Left lung (tissue), 10 donors: ENCODE measurements around the gene ZCCHC18. TPM values are rescaled to one million over a fixed set of nuclear protein-coding genes. Genes with fewer than 3 reads are reported as not detected.
"Not testable (repeated sequence)": the region's sequence is repeated elsewhere in the genome, so short reads cannot be mapped to it uniquely, and the experiment has no call there.

ENCODE experiments used
- ATAC-seq: fragments of 200-7000 bp; cut with Tn5 transposase; one replicate; pipeline ENCODE4 v1.9.1; 2020; ENCODE audit warnings: moderate library complexity
- DNase-seq, 4 donors: peaks; one replicate each; pipeline ENCODE4 v3.0.0-alpha.2; 2013 to 2020
- H3K27ac ChIP-seq, 2 donors: fragments of 200-600 bp; sonication (generic) in 1 of 2; one replicate each; pipeline versions ENCODE4 v1.5.0 to v1.8.0; 2020 to 2021
- H3K27me3 ChIP-seq, 2 donors: fragments of 200-600 bp; sonication (generic) in 1 of 2; one replicate each; pipeline versions ENCODE4 v1.5.0 to v1.8.0; 2020 to 2021
- H3K36me3 ChIP-seq, 2 donors: fragments of 200-600 bp; sonication (generic) in 1 of 2; one replicate each; pipeline versions ENCODE4 v1.5.0 to v1.8.0; 2020 to 2021
- H3K4me1 ChIP-seq, 2 donors: fragments of 200-600 bp; one replicate each; pipeline ENCODE4 v1.8.0; 2021
- H3K4me3 ChIP-seq, 2 donors: fragments of 200-600 bp; sonication (generic) in 1 of 2; one replicate each; pipeline versions ENCODE4 v1.5.0 to v1.8.0; 2020 to 2021; ENCODE audit warnings: mild to moderate bottlenecking in 1 of 2
- H3K9me3 ChIP-seq, 2 donors: fragments of 200-600 bp; sonication (generic) in 1 of 2; one replicate each; pipeline versions ENCODE4 v1.5.0 to v1.8.0; 2020 to 2021
- intact Hi-C, 2 donors: fragments of 100-400 bp; cut with DNase I; formaldehyde crosslinking; loops; one replicate each; pipeline versions ENCODE4 v1.11.2 to v1.14.2; 2022
- polyA plus RNA-seq, 6 donors: library from polyadenylated mRNA; unstranded; fragments of 120-200 nt; gene quantifications; one replicate each; pipeline ENCODE4 v1.2.1, GENCODE V29; 2013; ENCODE audit not compliant: insufficient read length in 6 of 6
- total RNA-seq, 2 donors: library from RNA; stranded (reverse); fragmentation: NEBNext Ultra II Directional; extraction: Animal tissue kit (Norgen Biotek cat#: 25700); gene quantifications; one replicate each; pipeline ENCODE4 v1.2.1, GENCODE V29; 2021
- TF ChIP-seq, protein P1 (sequence below), 2 donors: fragments of 200-600 bp; sonication (generic) in 1 of 2; IDR thresholded peaks; one replicate each; pipeline versions ENCODE4 v1.5.0 to v1.8.0; 2021; ENCODE audit warnings: antibody characterized with exemption in 2 of 2
- donor health status: DM: no; HTN: yes; CAD: no.
- donor health status: DM: no; HTN: no; CAD: no.

ZCCHC18 gene
- total and polyA plus RNA-seq, 8 donors: 0.42 to 5.7 (median 4.8) TPM

DNA sequence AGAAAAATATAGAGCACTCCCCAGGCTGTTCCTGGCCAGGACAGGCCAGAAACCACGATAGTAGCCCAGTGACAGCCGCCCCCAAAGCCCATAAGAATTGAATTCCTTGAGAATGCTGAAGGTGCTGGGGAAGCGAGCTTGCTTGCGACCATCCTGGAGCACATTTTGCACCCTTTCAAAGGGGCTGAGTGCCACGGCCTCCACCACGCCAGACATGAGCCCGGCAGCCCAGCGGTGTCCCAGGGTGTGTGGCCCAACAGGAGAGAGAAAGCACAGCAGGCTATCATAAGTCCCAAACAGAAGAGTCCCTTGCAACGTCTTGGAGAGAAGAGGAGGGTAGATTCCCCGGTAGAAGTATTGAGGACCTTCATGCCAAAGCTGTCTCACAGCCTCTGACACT lies 7.6 kb upstream of the ZCCHC18 start:
- DNase-seq (no peak), ATAC-seq (no peak)
- Histone ChIP-seq H3K27me3 (no peaks in the 10 kb centered on the region), H3K36me3 (no peaks in the 10 kb centered on the region), H3K4me1 (no peaks in the 10 kb centered on the region), H3K9me3 (no peaks in the 10 kb centered on the region), H3K4me3 (no peak overlapping the region), H3K27ac (no peak overlapping the region)
- TF ChIP-seq, protein P1, sequence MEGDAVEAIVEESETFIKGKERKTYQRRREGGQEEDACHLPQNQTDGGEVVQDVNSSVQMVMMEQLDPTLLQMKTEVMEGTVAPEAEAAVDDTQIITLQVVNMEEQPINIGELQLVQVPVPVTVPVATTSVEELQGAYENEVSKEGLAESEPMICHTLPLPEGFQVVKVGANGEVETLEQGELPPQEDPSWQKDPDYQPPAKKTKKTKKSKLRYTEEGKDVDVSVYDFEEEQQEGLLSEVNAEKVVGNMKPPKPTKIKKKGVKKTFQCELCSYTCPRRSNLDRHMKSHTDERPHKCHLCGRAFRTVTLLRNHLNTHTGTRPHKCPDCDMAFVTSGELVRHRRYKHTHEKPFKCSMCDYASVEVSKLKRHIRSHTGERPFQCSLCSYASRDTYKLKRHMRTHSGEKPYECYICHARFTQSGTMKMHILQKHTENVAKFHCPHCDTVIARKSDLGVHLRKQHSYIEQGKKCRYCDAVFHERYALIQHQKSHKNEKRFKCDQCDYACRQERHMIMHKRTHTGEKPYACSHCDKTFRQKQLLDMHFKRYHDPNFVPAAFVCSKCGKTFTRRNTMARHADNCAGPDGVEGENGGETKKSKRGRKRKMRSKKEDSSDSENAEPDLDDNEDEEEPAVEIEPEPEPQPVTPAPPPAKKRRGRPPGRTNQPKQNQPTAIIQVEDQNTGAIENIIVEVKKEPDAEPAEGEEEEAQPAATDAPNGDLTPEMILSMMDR (IDR thresholded peaks at IDR 0.05): no peak
- intact Hi-C loops: no loop called here

GRCh38 chrX:104105330-104106262 lies 6.7 kb upstream of the ZCCHC18 start:
- H3K27ac ChIP-seq: no peak overlapping the region
- H3K4me3 ChIP-seq: no peak overlapping the region
- ATAC-seq: no peak
- TF ChIP-seq, protein P1 (IDR thresholded peaks at IDR 0.05): no peak
- H3K36me3 ChIP-seq: no peaks in the 10 kb centered on the region
- intact Hi-C loops: no loop called here
- H3K9me3 ChIP-seq: no peaks in the 10 kb centered on the region
- no peaks in the 10 kb centered on the region for H3K27me3 ChIP-seq
- DNase-seq: no peak
- no peaks in the 10 kb centered on the region for H3K4me1 ChIP-seq

- intact Hi-C loops: no loop called here
- TF ChIP-seq, protein P1 (IDR thresholded peaks at IDR 0.05): no peak
- H3K4me1 ChIP-seq: no peaks in the 10 kb centered on the region
- H3K4me3 ChIP-seq: no peak overlapping the region
- peaks cover 3 to 16% of the 10 kb centered on the region in 2 donors for H3K27me3 ChIP-seq
- H3K27ac ChIP-seq: no peak overlapping the region
- ATAC-seq (no peak), DNase-seq (no peak)
- no peaks in the 10 kb centered on the region for H3K36me3 ChIP-seq
- no peaks in the 10 kb centered on the region for H3K9me3 ChIP-seq
Observed at GRCh38 chrX:104108955-104109354, 3.4 kb upstream of the ZCCHC18 start.

DNA sequence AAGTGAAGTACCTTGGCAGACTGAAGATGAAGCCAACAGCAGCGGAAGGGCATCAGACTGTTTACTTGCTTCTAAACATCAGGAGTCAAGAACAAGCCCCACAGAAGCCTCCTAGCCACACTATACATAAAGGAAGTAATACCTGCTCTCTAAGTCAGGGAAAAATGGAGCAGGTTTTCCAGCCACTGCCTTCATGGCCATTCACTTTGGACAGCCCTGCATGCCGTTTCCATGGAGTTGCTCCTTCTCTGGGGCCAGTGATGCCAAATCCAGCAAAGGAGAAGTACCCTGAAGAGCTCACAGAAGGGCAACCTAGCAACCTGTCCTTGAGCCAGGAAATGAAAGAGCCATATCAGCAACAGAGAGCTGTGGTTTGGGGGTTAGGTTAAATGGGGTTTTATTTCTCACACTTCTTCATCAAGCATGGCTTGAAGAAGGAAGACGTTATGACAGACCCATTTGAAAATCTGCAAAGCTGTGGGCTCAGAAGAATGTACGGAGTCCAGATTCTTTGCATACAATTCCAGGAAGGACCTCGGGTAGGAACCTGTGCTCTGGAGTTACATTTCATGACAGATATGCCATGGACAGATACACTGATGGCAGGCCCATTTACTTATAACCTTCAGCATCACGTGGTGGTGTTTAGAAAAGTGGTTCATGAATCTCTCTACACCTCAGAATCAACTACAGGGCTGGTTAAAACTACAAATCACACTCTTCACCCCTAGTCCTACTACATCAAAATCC lies 1.7 kb upstream of the ZCCHC18 start:
- H3K36me3 ChIP-seq, intact Hi-C loops, H3K4me1 ChIP-seq, H3K4me3 ChIP-seq, ATAC-seq, H3K9me3 ChIP-seq, H3K27ac ChIP-seq, DNase-seq: not testable (repeated sequence)
- H3K27me3 ChIP-seq: peaks cover 3 to 16% of the 10 kb centered on the region in 2 donors

DNA sequence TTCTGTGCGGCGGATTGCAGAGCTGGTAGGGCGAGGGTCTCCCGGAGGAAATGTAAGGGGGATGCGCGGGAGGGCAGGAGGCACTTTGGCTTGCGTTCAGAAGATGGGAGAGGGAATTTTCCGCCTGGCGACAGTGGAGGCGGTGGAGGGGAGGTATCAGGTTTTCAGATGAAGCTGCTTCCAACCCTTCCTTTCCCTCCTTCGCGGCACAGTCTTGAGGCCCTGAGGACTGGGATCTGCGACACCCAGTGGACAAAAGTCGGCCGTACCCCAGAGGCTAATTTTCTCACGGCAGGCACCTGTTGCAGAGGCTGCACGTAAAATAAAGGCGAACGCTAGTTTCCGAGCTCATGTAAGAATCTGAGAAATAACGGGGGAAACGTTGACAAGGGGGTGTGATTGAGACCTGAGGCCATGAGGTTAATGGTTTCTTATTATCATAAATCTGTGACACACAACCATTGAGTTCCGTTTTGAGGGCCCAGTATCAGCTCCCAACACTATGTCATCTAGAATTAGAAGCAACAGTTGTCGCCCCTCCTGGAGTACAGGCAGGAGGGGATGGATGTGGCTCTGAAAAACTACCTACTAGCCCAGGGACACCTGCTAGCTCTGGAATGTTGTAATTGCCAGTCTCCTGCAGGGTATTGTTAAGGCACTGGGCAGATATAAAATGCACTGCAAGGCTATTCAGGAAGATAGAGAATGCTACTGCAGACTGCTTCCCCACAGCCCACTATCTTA lies 1.1 kb downstream of the ZCCHC18 start:
- Histone ChIP-seq H3K27ac (no peak overlapping the region), H3K9me3 (no peaks in the 10 kb centered on the region), H3K36me3 (no peaks in the 10 kb centered on the region), H3K27me3 (peaks cover 3 to 16% of the 10 kb centered on the region in 2 donors), H3K4me3 (peak overlapping the region; percentile 3 to 42), H3K4me1 (no peaks in the 10 kb centered on the region)
- TF ChIP-seq, protein P1 (IDR thresholded peaks at IDR 0.05): peak in 1 of 2 donors; percentile 31
- DNase-seq: peak in 3 of 4 donors; percentile 27 to 63 (median 31)
- ATAC-seq: peak; percentile 86
- intact Hi-C loops: no loop called here
